Measurements from ENCODE around the gene KAZN. TPM values are rescaled to one million over a fixed set of nuclear protein-coding genes. Genes with fewer than 3 reads are reported as not detected.

Gene KAZN
- total RNA-seq, 1 donor from 2014 or later = 7.9 TPM

DNA sequence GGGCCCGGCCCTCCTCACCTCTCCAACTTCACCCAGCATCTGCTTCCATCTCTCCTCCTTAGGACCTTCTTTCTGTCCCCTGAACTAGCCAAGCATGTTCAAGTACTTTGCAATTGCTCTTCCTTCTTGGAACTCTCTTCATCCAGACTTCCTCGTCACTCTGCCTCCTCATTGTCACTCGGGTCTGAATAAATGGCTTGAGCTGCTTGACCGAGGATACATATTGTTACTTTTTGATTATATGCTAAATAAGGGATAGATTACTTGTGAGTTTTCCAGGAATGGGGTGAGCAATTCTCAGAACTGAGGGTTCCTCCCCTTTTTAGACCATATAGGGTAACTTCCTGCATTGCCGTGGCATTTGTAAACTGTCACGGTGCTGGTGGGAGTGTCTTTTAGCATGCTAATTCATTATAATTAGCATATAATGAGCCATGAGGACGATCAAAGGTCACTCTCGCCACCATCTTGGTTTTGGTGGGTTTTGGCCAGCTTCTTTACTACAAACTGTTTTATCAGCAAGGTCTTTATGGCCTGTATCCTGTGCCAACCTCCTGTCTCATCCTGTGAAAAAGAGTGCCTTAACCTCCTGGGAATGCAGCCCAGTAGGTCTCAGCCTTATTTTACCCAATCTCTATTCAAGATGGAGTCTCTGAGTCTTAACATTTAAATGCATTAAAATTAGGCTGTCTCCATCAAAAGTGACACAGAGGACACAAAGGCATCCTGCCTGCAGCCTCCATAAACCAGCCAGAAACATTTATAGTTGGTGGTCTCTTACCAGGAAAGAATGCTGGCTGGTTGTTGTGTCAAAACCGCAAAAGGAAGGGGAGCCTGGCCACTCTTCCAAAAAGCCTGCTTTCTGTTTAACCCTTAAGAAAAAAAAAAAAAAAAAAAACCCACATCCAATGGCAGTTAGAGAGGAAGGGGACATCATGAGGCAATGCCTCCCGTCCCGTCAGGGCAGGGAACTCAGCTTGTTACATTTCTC, 179.3 kb downstream of the KAZN start:
- DNase-seq = no peak
- TF ChIP-seq, protein P1, sequence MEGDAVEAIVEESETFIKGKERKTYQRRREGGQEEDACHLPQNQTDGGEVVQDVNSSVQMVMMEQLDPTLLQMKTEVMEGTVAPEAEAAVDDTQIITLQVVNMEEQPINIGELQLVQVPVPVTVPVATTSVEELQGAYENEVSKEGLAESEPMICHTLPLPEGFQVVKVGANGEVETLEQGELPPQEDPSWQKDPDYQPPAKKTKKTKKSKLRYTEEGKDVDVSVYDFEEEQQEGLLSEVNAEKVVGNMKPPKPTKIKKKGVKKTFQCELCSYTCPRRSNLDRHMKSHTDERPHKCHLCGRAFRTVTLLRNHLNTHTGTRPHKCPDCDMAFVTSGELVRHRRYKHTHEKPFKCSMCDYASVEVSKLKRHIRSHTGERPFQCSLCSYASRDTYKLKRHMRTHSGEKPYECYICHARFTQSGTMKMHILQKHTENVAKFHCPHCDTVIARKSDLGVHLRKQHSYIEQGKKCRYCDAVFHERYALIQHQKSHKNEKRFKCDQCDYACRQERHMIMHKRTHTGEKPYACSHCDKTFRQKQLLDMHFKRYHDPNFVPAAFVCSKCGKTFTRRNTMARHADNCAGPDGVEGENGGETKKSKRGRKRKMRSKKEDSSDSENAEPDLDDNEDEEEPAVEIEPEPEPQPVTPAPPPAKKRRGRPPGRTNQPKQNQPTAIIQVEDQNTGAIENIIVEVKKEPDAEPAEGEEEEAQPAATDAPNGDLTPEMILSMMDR (IDR thresholded peaks at IDR 0.05; ENCODE audit: partially characterized antibody, unreplicated experiment) = no peak
- H3K4me3 Mint-ChIP-seq (ENCODE audit: unreplicated experiment) = peak overlapping the region; percentile 27
- peaks cover 2% of the 10 kb centered on the region for H3K9me3 Mint-ChIP-seq (ENCODE audit: unreplicated experiment)
- no peak overlapping the region for H3K27ac Mint-ChIP-seq (ENCODE audit: unreplicated experiment)
- no peaks in the 10 kb centered on the region for H3K36me3 Mint-ChIP-seq (ENCODE audit: unreplicated experiment)
- H3K27me3 Mint-ChIP-seq (ENCODE audit: unreplicated experiment) = no peaks in the 10 kb centered on the region
- peaks cover 5% of the 10 kb centered on the region for H3K4me1 Mint-ChIP-seq (ENCODE audit: low read depth, unreplicated experiment)

DNA sequence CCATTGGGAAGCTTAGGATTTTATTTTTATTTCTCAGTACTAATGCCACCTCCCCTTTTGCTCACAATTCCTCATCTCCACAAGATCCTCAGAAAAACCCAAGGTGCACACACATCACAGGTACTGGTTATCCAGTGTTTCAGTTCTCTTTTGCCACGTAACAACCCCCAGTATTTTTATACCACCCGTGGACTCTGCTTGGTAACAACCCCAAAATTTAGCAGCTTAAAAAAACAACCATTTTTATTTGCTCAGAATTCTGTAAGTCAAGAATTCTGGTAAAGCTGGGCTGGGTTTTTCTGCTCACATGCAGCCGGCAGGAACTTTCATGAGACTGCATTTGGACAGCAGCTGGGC, 180.0 kb downstream of the KAZN start:
- peaks cover 2% of the 10 kb centered on the region for H3K36me3 Mint-ChIP-seq (ENCODE audit: unreplicated experiment)
- H3K27me3 Mint-ChIP-seq (ENCODE audit: unreplicated experiment) = no peaks in the 10 kb centered on the region
- peaks cover 5% of the 10 kb centered on the region for H3K4me1 Mint-ChIP-seq (ENCODE audit: low read depth, unreplicated experiment)
- no peak overlapping the region for H3K4me3 Mint-ChIP-seq (ENCODE audit: unreplicated experiment)
- TF ChIP-seq, protein P1 (IDR thresholded peaks at IDR 0.05; ENCODE audit: partially characterized antibody, unreplicated experiment) = no peak
- no peak overlapping the region for H3K27ac Mint-ChIP-seq (ENCODE audit: unreplicated experiment)
- H3K9me3 Mint-ChIP-seq (ENCODE audit: unreplicated experiment) = peaks cover 2% of the 10 kb centered on the region
- no peak for DNase-seq

DNA sequence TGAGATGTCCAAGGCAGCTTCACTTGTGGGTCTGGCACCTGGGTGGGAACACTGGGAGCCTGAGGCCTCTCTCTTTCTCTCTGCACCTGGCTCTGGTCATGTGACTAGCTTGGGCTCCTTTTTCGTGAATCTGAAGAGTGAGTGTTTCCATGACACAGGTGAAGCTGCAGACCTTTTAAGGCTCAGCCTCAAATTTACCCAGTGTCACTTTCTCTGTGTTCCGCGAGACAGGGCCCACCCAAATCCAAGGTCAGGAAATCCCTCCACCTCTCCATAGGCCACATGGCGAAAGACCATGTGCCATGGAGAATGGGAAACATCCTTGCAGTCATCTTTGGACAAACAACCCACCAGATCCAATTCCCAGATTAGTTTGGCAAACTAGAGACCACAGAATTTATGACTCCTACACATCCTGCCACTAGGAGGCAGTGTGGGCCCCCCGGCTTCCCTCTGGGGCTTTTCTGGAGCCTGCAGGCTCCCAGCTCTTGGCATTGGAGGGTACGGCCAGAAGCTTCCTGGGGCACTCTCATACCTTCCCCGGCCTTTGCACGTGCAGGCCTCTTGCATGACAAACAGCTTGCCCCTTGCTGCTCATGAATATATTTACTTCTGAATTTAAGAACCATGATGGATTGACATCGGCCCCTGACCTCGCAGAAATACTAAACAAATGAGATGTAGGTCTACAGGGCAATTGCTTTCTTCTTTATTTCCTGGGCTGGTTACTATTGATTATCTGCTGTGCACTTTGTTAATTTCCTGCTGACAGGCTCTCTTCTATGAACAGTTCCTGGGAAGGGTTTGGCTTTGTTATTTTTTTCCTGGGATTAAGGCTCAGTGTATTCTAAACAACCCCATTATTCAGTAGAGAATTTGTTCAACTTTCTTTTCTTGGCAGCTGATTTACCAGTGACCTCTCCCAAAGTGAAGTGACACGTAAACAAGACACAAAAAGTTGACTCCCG, 180.7 kb downstream of the KAZN start:
- Mint-ChIP-seq H3K4me3 (ENCODE audit: unreplicated experiment) (no peak overlapping the region), H3K27ac (ENCODE audit: unreplicated experiment) (no peak overlapping the region), H3K4me1 (ENCODE audit: low read depth, unreplicated experiment) (peaks cover 5% of the 10 kb centered on the region), H3K36me3 (ENCODE audit: unreplicated experiment) (peaks cover 6% of the 10 kb centered on the region), H3K9me3 (ENCODE audit: unreplicated experiment) (peaks cover 2% of the 10 kb centered on the region), H3K27me3 (ENCODE audit: unreplicated experiment) (no peaks in the 10 kb centered on the region)
- TF ChIP-seq, protein P1 (IDR thresholded peaks at IDR 0.05; ENCODE audit: partially characterized antibody, unreplicated experiment) = peak; percentile 91
- peak; percentile 77 for DNase-seq

DNA sequence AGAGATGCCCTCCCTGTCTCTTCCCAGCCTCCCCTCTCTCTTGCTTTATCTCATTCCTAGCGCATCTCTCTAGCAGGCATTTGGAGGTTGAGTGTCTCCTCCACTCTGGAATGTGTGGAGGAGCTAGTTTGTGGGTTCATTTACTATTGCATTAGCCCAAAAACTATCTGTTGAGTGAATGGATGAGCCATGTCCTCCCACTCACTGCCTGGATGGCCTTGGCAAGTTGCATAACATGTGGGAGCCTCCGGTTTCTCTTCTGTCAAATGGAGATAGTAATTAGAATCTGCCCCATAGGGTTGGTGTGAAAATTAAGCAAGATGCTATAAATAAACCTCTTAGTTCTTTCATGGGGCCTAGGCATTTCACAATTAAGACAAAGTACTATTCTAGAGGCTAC, 181.8 kb downstream of the KAZN start:
- peaks cover 6% of the 10 kb centered on the region for H3K36me3 Mint-ChIP-seq (ENCODE audit: unreplicated experiment)

More for the DNA sequence above, 181.8 kb downstream of the KAZN start:
- no peak overlapping the region for H3K27ac Mint-ChIP-seq (ENCODE audit: unreplicated experiment)
- DNase-seq = no peak
- H3K27me3 Mint-ChIP-seq (ENCODE audit: unreplicated experiment) = no peaks in the 10 kb centered on the region
- TF ChIP-seq, protein P1 (IDR thresholded peaks at IDR 0.05; ENCODE audit: partially characterized antibody, unreplicated experiment) = no peak
- H3K9me3 Mint-ChIP-seq (ENCODE audit: unreplicated experiment) = peaks cover 2% of the 10 kb centered on the region
- H3K4me1 Mint-ChIP-seq (ENCODE audit: low read depth, unreplicated experiment) = peaks cover 5% of the 10 kb centered on the region
- no peak overlapping the region for H3K4me3 Mint-ChIP-seq (ENCODE audit: unreplicated experiment)
